Lung (tissue), 12 donors: Measurements from ENCODE around the gene BCAP29. TPM values are rescaled to one million over a fixed set of nuclear protein-coding genes. Genes with fewer than 3 reads are reported as not detected.

Source experiments
- ATAC-seq: fragments of 200-7000 bp; cut with Tn5 transposase; one replicate; pipeline ENCODE4 v1.9.1; 2020; ENCODE audit warnings: moderate number of reproducible peaks; ENCODE audit not compliant: insufficient read depth, low FRiP score
- DNase-seq, 3 donors: peaks; one replicate each; pipeline ENCODE4 v3.0.0-alpha.2; 2013 to 2017
- H3K27ac ChIP-seq, 2 donors: one replicate each; pipeline ENCODE4 v1.5.1; 2013; ENCODE audit warnings: mild to moderate bottlenecking in 2 of 2, moderate library complexity in 2 of 2, control low read depth in 1 of 2, inconsistent platforms in 1 of 2, low read depth in 1 of 2, low read length in 1 of 2
- H3K27me3 ChIP-seq, 3 donors: one replicate each; pipeline ENCODE4 v1.5.1; 2013; ENCODE audit warnings: low read length in 2 of 3; ENCODE audit not compliant: control insufficient read depth in 3 of 3, insufficient read depth in 3 of 3
- H3K36me3 ChIP-seq, 4 donors: one replicate each; pipeline ENCODE4 v1.5.1; 2013; ENCODE audit warnings: low read length in 4 of 4, mild to moderate bottlenecking in 1 of 4, moderate library complexity in 1 of 4; ENCODE audit not compliant: control insufficient read depth in 4 of 4, insufficient read depth in 4 of 4
- H3K4me1 ChIP-seq, 5 donors: one replicate each; pipeline ENCODE4 v1.5.1; 2013; ENCODE audit warnings: low read length in 5 of 5, mild to moderate bottlenecking in 2 of 5, moderate library complexity in 1 of 5; ENCODE audit not compliant: control insufficient read depth in 5 of 5, insufficient read depth in 5 of 5
- H3K4me3 ChIP-seq: one replicate; pipeline ENCODE4 v1.5.1; 2013; ENCODE audit warnings: mild to moderate bottlenecking, control low read depth, moderate library complexity
- H3K9ac ChIP-seq, 2 donors: one replicate each; pipeline ENCODE4 v1.5.1; 2013; ENCODE audit warnings: low read length in 2 of 2, control low read depth in 1 of 2; ENCODE audit not compliant: insufficient read depth in 1 of 2
- H3K9me3 ChIP-seq, 4 donors: one replicate each; pipeline ENCODE4 v1.5.1; 2013; ENCODE audit warnings: low read length in 3 of 4, mild to moderate bottlenecking in 1 of 4, moderate library complexity in 1 of 4; ENCODE audit not compliant: control insufficient read depth in 4 of 4, insufficient read depth in 3 of 4
- CTCF ChIP-seq: IDR thresholded peaks from 2 replicates; pipeline ENCODE4 v1.5.1; 2012; ENCODE audit warnings: mild to moderate bottlenecking; ENCODE audit errors: control extremely low read depth, extremely low read depth
- WGBS, 2 donors: extraction: QIAGEN DNeasy Blood & Tissue Kit; methylation state at CpG; one replicate each; pipeline ENCODE4 v1.1.7; 2013; 5-methylcytosine and 5-hydroxymethylcytosine counted together
- polyA plus RNA-seq, 2 donors: library from polyadenylated mRNA; stranded (reverse); fragments of 200-250 nt; gene quantifications; one replicate each; pipeline ENCODE4 v1.2.1, GENCODE V29; 2013
- total RNA-seq, 2 donors: library from RNA; depleted of rRNA in 1 of 2; stranded (reverse); fragments of >200 nt in 1 of 2; gene quantifications; one replicate each; pipeline ENCODE4 v1.2.1, GENCODE V29; 2014 to 2021
- donor health status: control.
- donor health status: control.
- donor health status: Bipolar disorder and iron deficiency.
- donor health status: healthy.
- donor health status: DM: yes; HTN: yes; CAD: no.

The BCAP29 gene
- total and polyA plus RNA-seq, 4 donors: 49.0 to 109 (median 50.4) TPM

GRCh38 chr7:107551936-107552335 is 28.1 kb upstream of the BCAP29 start:
- Histone ChIP-seq H3K9ac (no peak overlapping the region), H3K36me3 (peaks cover 2 to 21% (median 12%) of the 10 kb centered on the region in 4 donors), H3K4me3 (no peak overlapping the region), H3K4me1 (peaks cover 0 to 7% (median 0%) of the 10 kb centered on the region in 5 donors), H3K27me3 (no peaks in the 10 kb centered on the region), H3K27ac (no peak overlapping the region), H3K9me3 (no peaks in the 10 kb centered on the region)
- 99 to 100% methylated on average over 1 of the region's 1 CpG for WGBS, 2 donors
- DNase-seq (no peak), ATAC-seq (no peak)
- no peak for TF ChIP-seq CTCF

- no peak for DNase-seq
- H3K36me3 ChIP-seq: peaks cover 2 to 19% (median 11%) of the 10 kb centered on the region in 4 donors
- H3K27me3 ChIP-seq: no peaks in the 10 kb centered on the region
- no peak for ATAC-seq
- H3K4me1 ChIP-seq: peaks cover 0 to 16% (median 0%) of the 10 kb centered on the region in 5 donors
- H3K9me3 ChIP-seq: no peaks in the 10 kb centered on the region
- H3K4me3 ChIP-seq: no peak overlapping the region
- no peak overlapping the region for H3K9ac ChIP-seq
- TF ChIP-seq CTCF: no peak
- WGBS, 2 donors: 95 to 97% methylated on average over 3 of the region's 3 CpGs
- H3K27ac ChIP-seq: no peak overlapping the region
Measured at GRCh38 chr7:107555893-107556292, 24.2 kb upstream of the BCAP29 start.

GRCh38 chr7:107559864-107560263 is 20.2 kb upstream of the BCAP29 start:
- no peak for ATAC-seq
- no peak overlapping the region for H3K9ac ChIP-seq
- H3K27ac ChIP-seq: peak overlapping the region in 1 of 2 donors; percentile 42
- H3K9me3 ChIP-seq: no peaks in the 10 kb centered on the region
- TF ChIP-seq CTCF: no peak
- peaks cover 0 to 28% (median 0%) of the 10 kb centered on the region in 5 donors for H3K4me1 ChIP-seq
- no peaks in the 10 kb centered on the region for H3K27me3 ChIP-seq
- DNase-seq: no peak
- 69 to 87% methylated on average over 2 of the region's 2 CpGs for WGBS, 2 donors
- H3K4me3 ChIP-seq: no peak overlapping the region
- H3K36me3 ChIP-seq: peaks cover 2 to 7% (median 2%) of the 10 kb centered on the region in 4 donors
